Stomach (tissue), 8 donors: ENCODE data around the gene MTCL3.

ENCODE experiments used
- DNase-seq, 2 donors: peaks; one replicate each; pipeline versions ENCODE4 v3.0.0 to v3.0.0-alpha.2; 2013 to 2019
- H3K27ac ChIP-seq, 5 donors: fragments of 200-600 bp in 4 of 5; sonication (generic) in 4 of 5; one replicate each; pipeline ENCODE4 v1.5.1; 2013 to 2019; ENCODE audit warnings: mild to moderate bottlenecking in 1 of 5, moderate library complexity in 1 of 5
- H3K27me3 ChIP-seq, 3 donors: fragments of 200-600 bp; sonication (generic); one replicate each; pipeline ENCODE4 v1.5.1; 2017 to 2019; ENCODE audit warnings: mixed run types in 1 of 3
- H3K36me3 ChIP-seq, 4 donors: fragments of 200-600 bp; sonication (generic); 1 replicate in 3 of 4; 2 replicates in 1 of 4; pipeline ENCODE4 v1.5.1; 2016 to 2019
- H3K4me1 ChIP-seq, 4 donors: fragments of 200-600 bp; sonication (generic); one replicate each; pipeline ENCODE4 v1.5.1; 2016 to 2019
- H3K4me3 ChIP-seq, 4 donors: fragments of 200-600 bp; sonication (generic) in 3 of 4; one replicate each; pipeline ENCODE4 v1.5.1; 2016 to 2019; ENCODE audit warnings: mild to moderate bottlenecking in 1 of 4
- H3K9me3 ChIP-seq, 4 donors: fragments of 200-600 bp; sonication (generic); one replicate each; pipeline ENCODE4 v1.5.1; 2016 to 2019
- CTCF ChIP-seq, 7 experiments: fragments of 450-650 bp in 4 of 7; fragments of 200-600 bp in 3 of 7; sonication (generic) in 3 of 7; IDR thresholded peaks; one replicate each; pipeline ENCODE4 v1.5.1; 2016 to 2019; ENCODE audit warnings: antibody characterized with exemption in 7 of 7, control low read depth in 2 of 7, mild to moderate bottlenecking in 1 of 7
- EP300 ChIP-seq: sonication (generic); formaldehyde crosslinking; IDR thresholded peaks from one replicate; pipeline ENCODE4 v1.6.1; 2017; ENCODE audit warnings: antibody characterized with exemption
- POLR2A ChIP-seq, 4 donors: fragments of 450-650 bp; IDR thresholded peaks; one replicate each; pipeline ENCODE4 v1.6.1; 2016; ENCODE audit warnings: antibody characterized with exemption in 4 of 4, control low read depth in 2 of 4, mild to moderate bottlenecking in 1 of 4, moderate library complexity in 1 of 4
- POLR2AphosphoS5 ChIP-seq, 3 donors: sonication (generic); formaldehyde crosslinking; IDR thresholded peaks; one replicate each; pipeline ENCODE4 v1.6.1; 2016; ENCODE audit warnings: antibody characterized with exemption in 3 of 3
- WGBS, 5 donors: extraction: QIAGEN DNeasy Blood & Tissue Kit in 3 of 5; methylation state at CpG; one replicate each; pipeline versions ENCODE4 v1.1.5 to v1.1.7; 2013 to 2018; 5-methylcytosine and 5-hydroxymethylcytosine counted together
- intact Hi-C: fragments of 100-400 bp; cut with DNase I; formaldehyde crosslinking; loops from one replicate; pipeline ENCODE4 v1.15.1; 2023; ENCODE audit warnings: low total_unique reads
- donor health status: healthy with polysubstance abuse.
- donor health status: Bipolar disorder and iron deficiency.
- donor health status: healthy.

Gene MTCL3

GRCh38 chr6:127513425-127513824 is 5.7 kb downstream of the MTCL3 start:
- no peak overlapping the region for H3K4me3 ChIP-seq
- intact Hi-C loops = no loop called here
- DNase-seq = no peak
- H3K27me3 ChIP-seq = peaks cover 0 to 45% (median 43%) of the 10 kb centered on the region in 3 donors
- no peak overlapping the region for H3K27ac ChIP-seq
- TF ChIP-seq POLR2AphosphoS5 (IDR thresholded peaks at IDR 0.05) (no peak), POLR2A (IDR thresholded peaks at IDR 0.05) (no peak), CTCF (IDR thresholded peaks at IDR 0.05) (no peak), EP300 (no peak)
- peaks cover 0 to 6% (median 0%) of the 10 kb centered on the region in 4 donors for H3K36me3 ChIP-seq
- peaks cover 0 to 3% (median 0%) of the 10 kb centered on the region in 4 donors for H3K9me3 ChIP-seq
- peaks cover 23 to 31% (median 27%) of the 10 kb centered on the region in 4 donors for H3K4me1 ChIP-seq

GRCh38 chr6:127510876-127511275 is 8.3 kb downstream of the MTCL3 start:
- peaks cover 0 to 3% (median 0%) of the 10 kb centered on the region in 4 donors for H3K9me3 ChIP-seq
- intact Hi-C loops = no loop called here
- no peak overlapping the region for H3K27ac ChIP-seq
- H3K36me3 ChIP-seq = peaks cover 0 to 6% (median 0%) of the 10 kb centered on the region in 4 donors
- peaks cover 0 to 19% (median 18%) of the 10 kb centered on the region in 3 donors for H3K27me3 ChIP-seq
- DNase-seq = peak in 1 of 2 donors; percentile 6
- 79 to 94% (median 92%) methylated on average over 2 of the region's 2 CpGs for WGBS, 5 donors
- H3K4me3 ChIP-seq = no peak overlapping the region
- TF ChIP-seq EP300 (no peak), POLR2AphosphoS5 (IDR thresholded peaks at IDR 0.05) (no peak), CTCF (IDR thresholded peaks at IDR 0.05) (no peak), POLR2A (IDR thresholded peaks at IDR 0.05) (no peak)
- peaks cover 13 to 17% (median 17%) of the 10 kb centered on the region in 4 donors for H3K4me1 ChIP-seq

- TF ChIP-seq POLR2AphosphoS5 (IDR thresholded peaks at IDR 0.05) (no peak), EP300 (no peak), CTCF (IDR thresholded peaks at IDR 0.05) (no peak), POLR2A (IDR thresholded peaks at IDR 0.05) (no peak)
- H3K36me3 ChIP-seq = peaks cover 0 to 6% (median 0%) of the 10 kb centered on the region in 4 donors
- H3K27ac ChIP-seq = no peak overlapping the region
- H3K4me1 ChIP-seq = no peaks in the 10 kb centered on the region
- no peaks in the 10 kb centered on the region for H3K27me3 ChIP-seq
- intact Hi-C loops = no loop called here
- H3K4me3 ChIP-seq = no peak overlapping the region
- no peak for DNase-seq
- H3K9me3 ChIP-seq = peaks cover 0 to 3% (median 0%) of the 10 kb centered on the region in 4 donors
- 65 to 84% (median 71%) methylated on average over 1 of the region's 1 CpG for WGBS, 5 donors
These were observed 12.2 kb downstream of the MTCL3 start for GRCh38 chr6:127506894-127507293.

- Histone ChIP-seq H3K9me3 (no peaks in the 10 kb centered on the region), H3K4me3 (no peak overlapping the region), H3K4me1 (no peaks in the 10 kb centered on the region), H3K27me3 (no peaks in the 10 kb centered on the region), H3K27ac (no peak overlapping the region), H3K36me3 (no peaks in the 10 kb centered on the region)
- WGBS, 5 donors = 91 to 95% (median 93%) methylated on average over 3 of the region's 3 CpGs
- TF ChIP-seq POLR2A (IDR thresholded peaks at IDR 0.05) (no peak), EP300 (no peak), CTCF (IDR thresholded peaks at IDR 0.05) (no peak), POLR2AphosphoS5 (IDR thresholded peaks at IDR 0.05) (no peak)
- DNase-seq = no peak
- intact Hi-C loops = no loop called here
These were observed 16.1 kb downstream of the MTCL3 start for GRCh38 chr6:127503022-127503421.
